Endothelial cell of umbilical vein (primary cell): Measurements from ENCODE around the gene TXNIP. TPM values are rescaled to one million over a fixed set of nuclear protein-coding genes. Genes with fewer than 3 reads are reported as not detected.

Experiments used
- BruUV-seq: library from RNA; stranded (reverse); fragments of 400-500 nt; replicated peaks from 2 replicates; lab custom pipeline; 2021; lab: Mats Ljungman, UMichigan
- CTCF ChIA-PET: fragments of 300-600, 350-600 bp; sonication (Branson Sonifier 250); formaldehyde crosslinking; loops from one replicate; lab custom pipeline; 2021; ENCODE audit warnings: antibody characterized with exemption, inconsistent platforms; lab: Charles Lee
- POLR2A ChIA-PET: fragments of 300-600, 350-600 bp; sonication (Branson Sonifier 250); formaldehyde crosslinking; loops from one replicate; lab custom pipeline; 2021; ENCODE audit warnings: antibody characterized with exemption, inconsistent platforms; lab: Charles Lee
- DNase-seq: peaks from one replicate; pipeline ENCODE4 v3.0.0-alpha.2; 2011; ENCODE audit warnings: low read depth, low spot score
- FAIRE-seq: peaks from 2 replicates; lab custom pipeline; 2011; peaks lifted over from hg19 to GRCh38; lab: Jason Lieb, UNC
- H2AFZ ChIP-seq: 2 replicates; pipeline ENCODE4 v1.6.0; 2012; ENCODE audit warnings: low read depth, low read length, control low read depth, inconsistent platforms
- H3K27ac ChIP-seq: 2 replicates; pipeline ENCODE4 v1.5.1; 2011; ENCODE audit warnings: low read depth, mild to moderate bottlenecking, control low read depth, low read length, moderate library complexity; ENCODE audit not compliant: insufficient read depth
- H3K27me3 ChIP-seq, 2 experiments: 2 replicates each; pipeline versions ENCODE4 v1.6.0 to v1.6.1; 2011; ENCODE audit warnings: low read length in 2 of 2, mixed read lengths in 1 of 2; ENCODE audit not compliant: control insufficient read depth in 2 of 2, insufficient read depth in 2 of 2
- H3K36me3 ChIP-seq, 2 experiments: 2 replicates in 1 of 2; 3 replicates in 1 of 2; pipeline ENCODE4 v1.5.1; 2011; ENCODE audit warnings: low read length in 2 of 2, mild to moderate bottlenecking in 1 of 2, moderate library complexity in 1 of 2; ENCODE audit not compliant: control insufficient read depth in 2 of 2, insufficient read depth in 2 of 2; ENCODE audit errors: extremely low read depth in 1 of 2
- H3K4me1 ChIP-seq: 3 replicates; pipeline ENCODE4 v1.5.1; 2011; ENCODE audit warnings: mild to moderate bottlenecking, low read length; ENCODE audit not compliant: control insufficient read depth, insufficient read depth; ENCODE audit errors: extremely low read depth
- H3K4me2 ChIP-seq: 2 replicates; pipeline ENCODE4 v1.6.1; 2011; ENCODE audit warnings: low read length, control low read depth, mixed read lengths; ENCODE audit not compliant: insufficient read depth
- H3K4me3 ChIP-seq, 3 experiments: fragments of 200-600 bp in 1 of 3; sonication (generic), shearing (Covaris generic) in 1 of 3; replicated peaks in 1 of 3; 2 replicates each; pipeline ENCODE4 v1.5.1; 2011 to 2016; ENCODE audit warnings: control low read depth in 3 of 3, low read length in 3 of 3, mild to moderate bottlenecking in 2 of 3, inconsistent platforms in 1 of 3, low read depth in 1 of 3, moderate library complexity in 1 of 3; ENCODE audit not compliant: insufficient read depth in 1 of 3
- H3K79me2 ChIP-seq: 2 replicates; pipeline ENCODE4 v1.6.0; 2012; ENCODE audit warnings: low read length, inconsistent platforms; ENCODE audit not compliant: control insufficient read depth, insufficient read depth
- H3K9ac ChIP-seq: replicated peaks from 2 replicates; pipeline ENCODE3; 2011; ENCODE audit warnings: low read length, control low read depth; ENCODE audit not compliant: insufficient read depth; ENCODE audit errors: extremely low read depth
- H3K9me1 ChIP-seq: replicated peaks from 3 replicates; pipeline ENCODE4 v1.6.0; 2011; ENCODE audit warnings: mild to moderate bottlenecking, low read length; ENCODE audit not compliant: control insufficient read depth, insufficient read depth; ENCODE audit errors: extremely low read depth
- H3K9me3 ChIP-seq: replicated peaks from 2 replicates; pipeline ENCODE4 v1.5.1; 2012; ENCODE audit warnings: low read length, inconsistent platforms; ENCODE audit not compliant: control insufficient read depth, insufficient read depth
- H4K20me1 ChIP-seq: replicated peaks from 2 replicates; pipeline ENCODE3; 2011; ENCODE audit warnings: mild to moderate bottlenecking, low read length; ENCODE audit not compliant: control insufficient read depth, insufficient read depth; ENCODE audit errors: extremely low read depth
- CTCF ChIP-seq, 2 donors: IDR thresholded peaks; 1 replicate in 1 of 2; 2 replicates in 1 of 2; pipeline ENCODE4 v1.5.1; 2011; ENCODE audit warnings: low read length in 2 of 2, mild to moderate bottlenecking in 2 of 2, moderate library complexity in 2 of 2, control low read depth in 1 of 2, inconsistent platforms in 1 of 2, low read depth in 1 of 2; ENCODE audit not compliant: insufficient read depth in 1 of 2; ENCODE audit errors: extremely low read depth in 1 of 2
- FOS ChIP-seq: IDR thresholded peaks from 2 replicates; pipeline ENCODE4 v1.6.1; 2011; ENCODE audit warnings: mild to moderate bottlenecking, low read length, moderate library complexity, borderline replicate concordance; ENCODE audit not compliant: insufficient read depth
- GATA2 ChIP-seq: IDR thresholded peaks from 2 replicates; pipeline ENCODE4 v1.7.0; 2011; ENCODE audit warnings: low read depth, mild to moderate bottlenecking, moderate library complexity, mixed read lengths, low read length; ENCODE audit not compliant: insufficient read length, insufficient read depth
- JUN ChIP-seq: IDR thresholded peaks from 2 replicates; pipeline ENCODE4 v1.6.1; 2011; ENCODE audit warnings: borderline replicate concordance, low read depth; ENCODE audit not compliant: insufficient read length, insufficient read depth
- POLR2A ChIP-seq: IDR thresholded peaks from 2 replicates; pipeline ENCODE4 v1.6.1; 2012; ENCODE audit warnings: low read depth, mild to moderate bottlenecking, control low read depth, low read length
- dilution Hi-C: fragments of 300-500 bp; cut with MboI; formaldehyde crosslinking; loops from one replicate; pipeline ENCODE4 v1.15.0; 2019; ENCODE audit warnings: low sequenced_read_pairs; ENCODE audit not compliant: extremely low pct_ligation_motif_present
- intact Hi-C: fragments of 100-400 bp; cut with micrococcal nuclease; formaldehyde crosslinking; loops from one replicate; pipeline ENCODE4 v1.10.0; 2022
- polyA plus RNA-seq, 4 experiments: library from polyadenylated mRNA; depleted of rRNA in 3 of 4; stranded (reverse) in 3 of 4; unstranded in 1 of 4; fragments of >200 nt; gene quantifications; 2 replicates each; pipeline versions ENCODE4 v1.2.1 to v1.2.3, GENCODE V29; 2011 to 2012; ENCODE audit warnings: missing spikeins in 1 of 4
- total RNA-seq: library from RNA; stranded (reverse); gene quantifications from 2 replicates; pipeline ENCODE4 v1.2.3, GENCODE V29; 2021
- TF ChIP-seq, protein P1 (sequence below): IDR thresholded peaks from 2 replicates; pipeline ENCODE4 v1.6.1; 2011; ENCODE audit not compliant: insufficient read depth, insufficient read length

TXNIP gene
- total and polyA plus RNA-seq, 2 donors (not counting 3 experiments of a cell fraction or from before 2014, with no cell fraction given), result 9.1 to 21.8 TPM

DNA sequence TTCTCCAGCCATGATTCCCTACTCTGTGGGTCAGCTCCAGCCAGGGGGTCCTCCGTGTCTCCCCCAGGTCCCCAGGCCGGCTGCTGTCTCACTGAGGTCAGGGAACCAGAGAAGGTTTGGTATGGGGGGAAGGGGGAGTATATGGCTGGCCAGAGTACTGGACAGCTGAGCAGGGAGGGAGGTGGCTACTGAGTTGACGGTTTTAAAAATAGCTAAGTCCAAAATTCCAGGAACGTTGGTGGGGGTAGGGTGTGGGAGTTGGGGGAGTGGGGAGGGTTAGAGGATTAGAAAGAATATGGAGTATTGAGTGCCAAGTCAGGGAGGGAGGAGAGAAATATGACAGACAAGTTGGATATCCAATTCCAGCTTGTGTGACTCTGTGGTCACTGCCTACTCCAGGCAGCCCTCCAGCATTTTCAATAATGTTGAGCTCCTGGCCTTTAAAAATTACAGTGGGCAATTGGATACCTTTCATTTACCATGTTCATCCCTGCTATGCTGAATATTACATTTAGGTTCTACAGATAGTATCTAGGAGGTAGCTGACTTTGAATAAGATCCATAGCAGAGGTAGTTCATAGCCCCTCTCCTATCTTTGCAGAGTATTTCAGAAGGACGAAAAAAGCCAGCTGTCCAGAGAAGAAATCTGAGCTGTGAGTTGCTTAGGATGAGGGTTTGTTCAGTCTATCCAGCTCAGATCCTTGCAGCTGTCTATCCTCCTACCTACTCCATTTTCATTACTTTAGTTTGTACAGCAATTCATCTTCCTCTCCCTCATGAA is 25.4 kb upstream of the TXNIP start, which contains the start of gene HJV:
TSS of gene HJV (minus strand) at position 114 of the 781 bp plus-strand sequence. CDS start 1,504 bp downstream, outside the sequence.
- CTCF ChIA-PET, result interaction anchor here (0.5 to 2.9 kb wide), 8 partner anchors 10 to 176 kb away, joined by 3 to 19 read pairs (median 6); partner anchors contain the start of gene NUDT17
- Histone ChIP-seq H3K4me3 (no peak within 1 kb of the TSS), H3K9me3 (no peaks in the 10 kb centered on the region), H2AFZ (no peak within 1 kb of the TSS), H3K27me3 (peaks cover 46 to 57% of the 10 kb centered on the region in 2 experiments), H3K9me1 (no peaks in the 10 kb centered on the region), H3K27ac (no peak within 1 kb of the TSS), H3K4me1 (no peaks in the 10 kb centered on the region), H3K4me2 (no peak within 1 kb of the TSS), H3K36me3 (no peaks in the 10 kb centered on the region), H4K20me1 (no peaks in the 10 kb centered on the region), H3K79me2 (no peaks in the 10 kb centered on the region), H3K9ac (no peak within 1 kb of the TSS)
- DNase-seq (no peak), FAIRE-seq (no peak)
- dilution Hi-C loops, result no loop called here
- TF ChIP-seq, protein P1, sequence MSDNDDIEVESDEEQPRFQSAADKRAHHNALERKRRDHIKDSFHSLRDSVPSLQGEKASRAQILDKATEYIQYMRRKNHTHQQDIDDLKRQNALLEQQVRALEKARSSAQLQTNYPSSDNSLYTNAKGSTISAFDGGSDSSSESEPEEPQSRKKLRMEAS, result no peak
- TF ChIP-seq FOS (no peak), POLR2A (no peak), CTCF (IDR thresholded peaks at IDR 0.05; ENCODE audit: extremely low read depth in 1 of 2, insufficient read depth in 1 of 2, low read depth in 1 of 2, low read length in 2 of 2) (no peak), GATA2 (no peak), JUN (no peak)
- BruUV-seq, result no TSS peak
- intact Hi-C loops, result no loop called here
- POLR2A ChIA-PET, result interaction anchor here (1.2 kb wide), 1 partner anchor 30 kb away, joined by 4 read pairs; no protein-coding TSS in a partner anchor
